PC-9 (cell line): ENCODE measurements around the gene TSPAN18. TPM values are rescaled to one million over a fixed set of nuclear protein-coding genes. Genes with fewer than 3 reads are reported as not detected.

ENCODE experiments used
- BruUV-seq: library from RNA; stranded (reverse); fragments of 400-500 nt; replicated peaks from 2 replicates; lab custom pipeline; 2021; lab: Mats Ljungman, UMichigan
- CTCF ChIA-PET: fragments of 300-600 bp; sonication (Branson Sonifier 250); formaldehyde crosslinking; loops from one replicate; lab custom pipeline; 2022; ENCODE audit warnings: antibody characterized with exemption; lab: Charles Lee
- POLR2A ChIA-PET: fragments of 300-600 bp; sonication (Branson Sonifier 250); formaldehyde crosslinking; loops from one replicate; lab custom pipeline; 2022; ENCODE audit warnings: antibody characterized with exemption; ENCODE audit not compliant: unreplicated experiment; lab: Charles Lee
- DNase-seq, 2 experiments: peaks; one replicate each; pipeline versions ENCODE4 v3.0.0 to v3.0.0-alpha.2; 2015 to 2022; ENCODE audit warnings: mixed read lengths in 1 of 2
- H2AFZ ChIP-seq: fragments of 200-600 bp; sonication (generic); 2 replicates; pipeline ENCODE4 v1.8.1; 2017; ENCODE audit warnings: antibody characterized with exemption
- H3F3A ChIP-seq: fragments of 200-600 bp; sonication (generic); 2 replicates; pipeline ENCODE4 v1.8.1; 2017; ENCODE audit warnings: antibody characterized with exemption, mild to moderate bottlenecking, low read depth; ENCODE audit not compliant: insufficient read depth
- H3K27ac ChIP-seq: fragments of 200-600 bp; sonication (generic); 2 replicates; pipeline ENCODE4 v1.6.1; 2016; ENCODE audit warnings: mixed run types
- H3K27me3 ChIP-seq: fragments of 200-600 bp; sonication (generic); 2 replicates; pipeline ENCODE4 v1.6.1; 2016; ENCODE audit warnings: low read depth, mixed run types; ENCODE audit not compliant: insufficient read depth
- H3K36me3 ChIP-seq: fragments of 200-600 bp; sonication (generic); 2 replicates; pipeline ENCODE4 v1.6.1; 2016; ENCODE audit warnings: low read depth, mixed run types
- H3K4me1 ChIP-seq: fragments of 200-600 bp; sonication (generic); replicated peaks from 2 replicates; pipeline ENCODE4 v1.6.1; 2016; ENCODE audit warnings: mixed run types; ENCODE audit not compliant: insufficient read depth
- H3K4me2 ChIP-seq: fragments of 200-600 bp; sonication (generic); 2 replicates; pipeline ENCODE4 v1.6.1; 2017; ENCODE audit warnings: mixed run types
- H3K4me3 ChIP-seq: fragments of 200-600 bp; sonication (generic); 2 replicates; pipeline ENCODE4 v1.6.1; 2016; ENCODE audit warnings: mixed run types
- H3K79me2 ChIP-seq: fragments of 200-600 bp; sonication (generic); 2 replicates; pipeline ENCODE4 v1.6.1; 2017; ENCODE audit warnings: low read depth, mixed run types
- H3K9me2 ChIP-seq: fragments of 200-600 bp; sonication (generic); 2 replicates; pipeline ENCODE4 v1.8.1; 2017; ENCODE audit warnings: mild to moderate bottlenecking; ENCODE audit not compliant: insufficient read depth
- H3K9me3 ChIP-seq: fragments of 200-600 bp; sonication (generic); 2 replicates; pipeline ENCODE4 v1.8.1; 2016; ENCODE audit warnings: low read depth; ENCODE audit not compliant: insufficient read depth
- H4K20me1 ChIP-seq: fragments of 200-600 bp; sonication (generic); 2 replicates; pipeline ENCODE4 v1.8.1; 2017; ENCODE audit not compliant: insufficient read depth
- CTCF ChIP-seq: fragments of 200-600 bp; sonication (generic); conservative IDR thresholded peaks from 2 replicates; pipeline ENCODE4 v1.6.1; 2017; ENCODE audit warnings: mixed run types, antibody characterized with exemption, mild to moderate bottlenecking, moderate library complexity
- EZH2 ChIP-seq: fragments of 200-600 bp; sonication (generic); IDR thresholded peaks from 2 replicates; pipeline ENCODE4 v1.8.0; 2017; ENCODE audit warnings: antibody characterized with exemption, low read depth
- intact Hi-C: fragments of 100-400 bp; cut with micrococcal nuclease; formaldehyde crosslinking; loops from one replicate; pipeline ENCODE4 v1.10.0; 2022; ENCODE audit not compliant: unreplicated experiment
- total RNA-seq: library from RNA; stranded (reverse); gene quantifications from 2 replicates; pipeline ENCODE4 v1.2.3, GENCODE V29; 2021

TSPAN18 gene
- total RNA-seq, 1 experiment from 2014 or later: not detected

GRCh38 chr11:44798607-44798972 is 71.8 kb downstream of the TSPAN18 start:
- H3K9me2 ChIP-seq: no peaks in the 10 kb centered on the region
- H4K20me1 ChIP-seq: no peaks in the 10 kb centered on the region
- no peaks in the 10 kb centered on the region for H3K36me3 ChIP-seq
- no peaks in the 10 kb centered on the region for H3K4me1 ChIP-seq
- no peak overlapping the region for H3K27ac ChIP-seq
- peaks cover 96% of the 10 kb centered on the region for H3K27me3 ChIP-seq
- H3F3A ChIP-seq: no peaks in the 10 kb centered on the region
- ChIA-PET CTCF (no interaction called here), POLR2A (no interaction called here)
- no peak overlapping the region for H3K4me2 ChIP-seq
- H3K79me2 ChIP-seq: no peaks in the 10 kb centered on the region
- no peak overlapping the region for H3K4me3 ChIP-seq
- TF ChIP-seq EZH2 (no peak), CTCF (no peak)
- intact Hi-C loops: no loop called here
- no peaks in the 10 kb centered on the region for H3K9me3 ChIP-seq
- H2AFZ ChIP-seq: no peak overlapping the region
- no TSS peak for BruUV-seq
- no peak for DNase-seq

- H3K79me2 ChIP-seq: no peaks in the 10 kb centered on the region
- H2AFZ ChIP-seq: no peak overlapping the region
- CTCF ChIA-PET: no interaction called here
- TF ChIP-seq EZH2: no peak
- BruUV-seq: no TSS peak
- no peak overlapping the region for H3K4me2 ChIP-seq
- no peaks in the 10 kb centered on the region for H3K36me3 ChIP-seq
- H3K4me3 ChIP-seq: no peak overlapping the region
- no peaks in the 10 kb centered on the region for H3K9me3 ChIP-seq
- H3K9me2 ChIP-seq: no peaks in the 10 kb centered on the region
- no peak overlapping the region for H3K27ac ChIP-seq
- H3K4me1 ChIP-seq: no peaks in the 10 kb centered on the region
- H4K20me1 ChIP-seq: no peaks in the 10 kb centered on the region
- intact Hi-C loops: no loop called here
- H3F3A ChIP-seq: no peaks in the 10 kb centered on the region
- POLR2A ChIA-PET: no interaction called here
- no peak for DNase-seq
- H3K27me3 ChIP-seq: peaks cover 96% of the 10 kb centered on the region
Observed at GRCh38 chr11:44799012-44799411, 72.2 kb downstream of the TSPAN18 start.

GRCh38 chr11:44802347-44802746 is 75.6 kb downstream of the TSPAN18 start:
- Histone ChIP-seq H3K79me2 (no peaks in the 10 kb centered on the region), H3F3A (no peaks in the 10 kb centered on the region), H3K27ac (no peak overlapping the region), H3K27me3 (peaks cover 95% of the 10 kb centered on the region), H2AFZ (no peak overlapping the region), H3K9me3 (no peaks in the 10 kb centered on the region), H3K9me2 (no peaks in the 10 kb centered on the region), H3K36me3 (no peaks in the 10 kb centered on the region), H3K4me3 (no peak overlapping the region), H3K4me1 (no peaks in the 10 kb centered on the region), H4K20me1 (no peaks in the 10 kb centered on the region), H3K4me2 (no peak overlapping the region)
- DNase-seq: no peak
- intact Hi-C loops: no loop called here
- TF ChIP-seq CTCF (no peak), EZH2 (no peak)
- BruUV-seq: no TSS peak
- ChIA-PET CTCF (no interaction called here), POLR2A (no interaction called here)

- TF ChIP-seq EZH2 (no peak), CTCF (no peak)
- H3K27me3 ChIP-seq: peaks cover 95% of the 10 kb centered on the region
- no TSS peak for BruUV-seq
Observed at GRCh38 chr11:44803009-44803408, 76.2 kb downstream of the TSPAN18 start.

More at GRCh38 chr11:44803009-44803408, 76.2 kb downstream of the TSPAN18 start:
- H3K4me3 ChIP-seq: no peak overlapping the region
- ChIA-PET CTCF (no interaction called here), POLR2A (no interaction called here)
- intact Hi-C loops: no loop called here
- H3K4me1 ChIP-seq: no peaks in the 10 kb centered on the region
- H3K79me2 ChIP-seq: no peaks in the 10 kb centered on the region
- H2AFZ ChIP-seq: no peak overlapping the region
- H3K4me2 ChIP-seq: no peak overlapping the region
- H3K27ac ChIP-seq: no peak overlapping the region
- H3K9me2 ChIP-seq: no peaks in the 10 kb centered on the region
- H3F3A ChIP-seq: no peaks in the 10 kb centered on the region
- no peak for DNase-seq
- no peaks in the 10 kb centered on the region for H4K20me1 ChIP-seq
- H3K9me3 ChIP-seq: no peaks in the 10 kb centered on the region
- no peaks in the 10 kb centered on the region for H3K36me3 ChIP-seq
